Lower leg skin (tissue), 4 donors: ENCODE measurements around the gene ITGA11. TPM values are rescaled to one million over a fixed set of nuclear protein-coding genes. Genes with fewer than 3 reads are reported as not detected.

ENCODE experiments used
- DNase-seq, 2 donors: peaks; one replicate each; pipeline ENCODE4 v3.0.0-alpha.2; 2019; ENCODE audit warnings: low spot score in 2 of 2
- H3K4me3 ChIP-seq: fragments of 200-600 bp; sonication (generic); 2 replicates; pipeline ENCODE4 v1.5.1; 2017; ENCODE audit warnings: mild to moderate bottlenecking, low read depth; ENCODE audit not compliant: poor library complexity, severe bottlenecking
- CTCF ChIP-seq, 3 donors: fragments of 450-650 bp; IDR thresholded peaks; one replicate each; pipeline ENCODE4 v1.5.1; 2016; ENCODE audit warnings: antibody characterized with exemption in 3 of 3, mild to moderate bottlenecking in 3 of 3, moderate library complexity in 2 of 3
- POLR2A ChIP-seq, 2 donors: fragments of 450-650 bp; IDR thresholded peaks; one replicate each; pipeline ENCODE4 v1.6.1; 2016 to 2017; ENCODE audit warnings: antibody characterized with exemption in 2 of 2, mild to moderate bottlenecking in 1 of 2, moderate library complexity in 1 of 2
- WGBS, 2 donors: methylation state at CpG; one replicate each; pipeline ENCODE4 v1.1.5; 2018; 5-methylcytosine and 5-hydroxymethylcytosine counted together
- intact Hi-C: fragments of 100-400 bp; cut with DNase I; formaldehyde crosslinking; loops from one replicate; pipeline ENCODE4 v1.15.0; 2023; ENCODE audit warnings: low total_unique reads
- total RNA-seq, 4 donors: library from RNA; depleted of rRNA; stranded (reverse); fragments of >200 nt; gene quantifications; one replicate each; pipeline ENCODE4 v1.1.0, GENCODE V29; 2016

ITGA11 gene
- total RNA-seq, 4 donors from 2014 or later: 0.51 to 3.5 (median 2.0) TPM

GRCh38 chr15:68335655-68336054, 96.3 kb downstream of the ITGA11 start:
- H3K4me3 ChIP-seq: no peak overlapping the region
- intact Hi-C loops: no loop called here
- TF ChIP-seq CTCF (IDR thresholded peaks at IDR 0.05) (no peak), POLR2A (IDR thresholded peaks at IDR 0.05) (no peak)
- WGBS, 2 donors: 60 to 67% methylated on average over 14 of the region's 14 CpGs
- no peak for DNase-seq

- no peak for TF ChIP-seq POLR2A (IDR thresholded peaks at IDR 0.05)
- TF ChIP-seq CTCF (IDR thresholded peaks at IDR 0.05): no peak
- DNase-seq: no peak
- intact Hi-C loops: no loop called here
- no peak overlapping the region for H3K4me3 ChIP-seq
- WGBS, 2 donors: 64 to 75% methylated on average over 1 of the region's 1 CpG
These were observed 96.7 kb downstream of the ITGA11 start for GRCh38 chr15:68335251-68335650.

DNA sequence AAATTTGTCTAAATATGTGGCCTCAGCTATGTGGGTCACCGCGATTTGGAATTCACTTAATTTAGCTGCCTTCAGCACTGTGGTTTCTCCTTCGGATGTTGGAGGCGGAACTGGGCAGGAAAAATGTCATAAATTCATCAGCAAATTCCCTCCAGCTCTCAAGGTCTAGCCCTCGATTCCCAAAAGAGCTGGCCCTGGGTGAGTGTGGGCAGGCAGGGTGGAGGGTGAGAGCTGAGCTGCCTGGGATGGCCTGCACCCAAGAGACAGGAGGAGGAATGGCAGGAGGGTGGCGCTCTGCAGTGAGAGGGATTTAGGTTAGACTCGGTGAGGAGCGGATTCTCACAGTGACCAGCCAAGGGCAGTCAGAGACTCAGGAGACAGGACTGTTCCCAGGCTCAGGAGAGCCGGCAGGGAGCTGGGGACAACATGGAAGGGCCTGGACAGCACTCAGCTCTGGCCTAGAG, 97.3 kb downstream of the ITGA11 start:
- no peak for DNase-seq
- H3K4me3 ChIP-seq: no peak overlapping the region
- intact Hi-C loops: no loop called here
- no peak for TF ChIP-seq POLR2A (IDR thresholded peaks at IDR 0.05)
- TF ChIP-seq CTCF (IDR thresholded peaks at IDR 0.05): no peak
- 58 to 63% methylated on average over 9 of the region's 9 CpGs for WGBS, 2 donors

GRCh38 chr15:68333775-68334470, 98.0 kb downstream of the ITGA11 start:
- no peak overlapping the region for H3K4me3 ChIP-seq
- no peak for TF ChIP-seq CTCF (IDR thresholded peaks at IDR 0.05)
- no peak for TF ChIP-seq POLR2A (IDR thresholded peaks at IDR 0.05)
- WGBS, 2 donors: 70 to 71% methylated on average over 8 of the region's 8 CpGs
- intact Hi-C loops: no loop called here
- no peak for DNase-seq

DNA sequence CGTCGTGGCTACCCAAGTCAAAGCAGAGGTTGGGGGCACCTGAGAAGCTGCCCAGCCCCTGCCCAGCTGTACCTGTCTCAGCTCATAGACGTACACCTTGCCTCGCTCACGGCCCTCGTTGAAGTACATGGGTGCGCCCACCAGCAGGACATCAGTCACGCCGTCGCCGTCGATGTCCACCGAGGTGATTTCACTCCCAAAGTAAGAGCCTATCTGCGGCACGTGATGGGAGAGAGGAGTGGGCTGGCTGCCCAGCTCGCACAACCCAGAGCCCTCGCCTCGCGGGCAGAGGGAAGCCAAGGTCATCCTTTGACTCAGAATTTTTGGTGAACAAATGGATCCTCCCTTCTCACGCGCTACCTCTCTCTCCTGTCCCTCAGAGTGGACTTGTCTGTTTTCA, 99.7 kb downstream of the ITGA11 start:
- intact Hi-C loops: no loop called here
- H3K4me3 ChIP-seq: no peak overlapping the region
- no peak for TF ChIP-seq CTCF (IDR thresholded peaks at IDR 0.05)
- no peak for TF ChIP-seq POLR2A (IDR thresholded peaks at IDR 0.05)
- no peak for DNase-seq
- 91 to 92% methylated on average over 21 of the region's 21 CpGs for WGBS, 2 donors

DNA sequence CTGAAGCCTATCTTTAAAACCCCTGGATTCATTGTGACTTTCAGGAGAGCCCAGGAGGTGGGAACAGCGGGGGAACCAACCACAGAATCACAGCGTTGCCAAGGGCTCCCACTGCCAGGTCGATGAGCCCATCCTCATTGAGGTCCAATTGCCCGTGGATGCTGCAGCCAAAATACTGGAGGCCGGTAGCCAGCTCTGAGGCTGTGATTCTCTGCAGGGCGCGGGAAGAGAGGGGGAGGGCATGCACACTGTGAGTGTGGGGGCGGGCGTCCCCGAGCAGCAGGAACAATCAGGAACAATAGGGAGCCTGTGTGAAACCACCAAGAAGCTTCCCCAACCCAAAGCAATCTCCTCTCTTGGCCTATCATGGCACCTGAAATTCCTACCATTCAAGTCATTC, 101.1 kb downstream of the ITGA11 start:
- TF ChIP-seq POLR2A (IDR thresholded peaks at IDR 0.05) (no peak), CTCF (IDR thresholded peaks at IDR 0.05) (no peak)
- no peak for DNase-seq
- no peak overlapping the region for H3K4me3 ChIP-seq
- intact Hi-C loops: no loop called here
- 66 to 88% methylated on average over 10 of the region's 10 CpGs for WGBS, 2 donors
